Activated T-helper 2 cell treated with anti-CD3 and anti-CD28 coated beads, Interferon-gamma antibody, Interleukin-2, Interleukin-4, amounts not matched to agents 10 μg/mL and 5 μg/mL and 100 μg/mL, durations not matched to agents 14 hours and 24 hours and 36 hours (primary cell): ENCODE measurements around the gene PCGF2. TPM values are rescaled to one million over a fixed set of nuclear protein-coding genes. Genes with fewer than 3 reads are reported as not detected.

Experiments
- DNase-seq: peaks from one replicate; pipeline ENCODE4 v3.0.0; 2021; ENCODE audit warnings: low spot score
- H3K27ac Mint-ChIP-seq: one replicate; pipeline ENCODE4 v1.8.0; 2021; ENCODE audit warnings: mixed read lengths
- H3K27me3 Mint-ChIP-seq: one replicate; pipeline ENCODE4 v1.8.0; 2021; ENCODE audit warnings: low read depth, mixed read lengths
- H3K36me3 Mint-ChIP-seq: one replicate; pipeline ENCODE4 v1.8.0; 2021; ENCODE audit warnings: low read depth, mixed read lengths
- H3K4me1 Mint-ChIP-seq: one replicate; pipeline ENCODE4 v1.8.0; 2021; ENCODE audit warnings: low read depth, mixed read lengths
- H3K4me3 Mint-ChIP-seq: one replicate; pipeline ENCODE4 v1.8.0; 2021; ENCODE audit warnings: low read depth, mild to moderate bottlenecking, moderate library complexity, mixed read lengths
- H3K9me3 Mint-ChIP-seq: one replicate; pipeline ENCODE4 v1.8.0; 2021; ENCODE audit warnings: mixed read lengths
- intact Hi-C: fragments of 100-400 bp; cut with micrococcal nuclease; formaldehyde crosslinking; loops from one replicate; pipeline ENCODE4 v1.15.1; 2023
- total RNA-seq: library from RNA; stranded (reverse); gene quantifications from 2 replicates; pipeline ENCODE4 v1.2.3, GENCODE V29; 2022

The PCGF2 gene
- total RNA-seq, 1 donor from 2014 or later: 5.8 TPM

DNA sequence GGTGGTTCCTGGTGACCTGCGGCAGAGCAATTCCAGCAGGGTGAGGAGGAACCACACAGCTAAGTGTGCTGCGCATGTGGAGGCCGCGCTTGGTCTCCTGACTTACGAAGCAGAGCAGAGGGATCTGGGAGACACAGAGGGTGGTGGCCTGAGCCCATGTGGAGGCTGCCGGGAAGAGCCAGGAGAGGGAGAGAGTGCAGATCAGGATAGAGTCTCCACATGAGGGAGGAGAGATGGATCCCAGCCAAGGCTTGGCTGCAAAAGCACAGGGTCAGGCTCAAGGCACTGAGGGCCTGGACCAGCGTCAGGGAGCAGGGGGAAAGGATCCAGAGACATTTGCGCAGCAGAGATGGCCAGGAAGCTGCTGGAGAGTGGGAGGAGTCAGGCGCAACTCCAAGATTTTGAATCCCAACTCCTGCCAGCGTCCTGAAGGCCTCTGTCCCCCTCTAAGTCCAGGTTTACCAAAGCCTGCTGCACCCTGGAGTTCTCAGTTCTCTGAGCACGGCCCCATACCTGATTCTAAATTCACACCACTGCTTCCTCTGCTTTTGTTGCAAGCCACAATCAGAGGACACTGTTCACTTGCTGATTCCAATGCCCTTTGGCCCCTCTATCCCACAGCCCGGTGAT, 54.3 kb downstream of the PCGF2 start:
- Mint-ChIP-seq H3K9me3 (no peaks in the 10 kb centered on the region), H3K4me1 (peaks cover 22% of the 10 kb centered on the region)

DNA sequence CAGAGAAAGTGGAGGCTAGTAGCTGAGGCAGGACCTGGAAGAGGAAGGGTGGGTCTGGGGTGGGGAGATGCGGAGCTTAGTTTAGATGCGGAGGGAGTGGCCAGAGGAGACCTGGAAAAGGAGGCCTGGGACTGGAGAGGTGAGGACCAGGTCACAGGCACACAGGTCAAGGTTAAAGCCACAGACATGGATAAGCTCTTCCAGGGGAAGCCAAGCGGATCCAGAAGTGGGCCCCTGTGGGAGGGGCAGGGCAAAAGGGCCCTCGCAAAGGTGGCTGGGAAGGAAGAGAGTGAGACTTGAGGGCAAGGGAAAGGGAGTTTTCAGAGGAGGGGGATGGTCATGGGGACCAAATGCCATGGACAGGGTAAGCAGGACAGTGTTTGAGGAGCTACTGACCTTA, 57.0 kb downstream of the PCGF2 start:
- no peak for DNase-seq
- Mint-ChIP-seq H3K36me3 (no peaks in the 10 kb centered on the region), H3K4me3 (no peak overlapping the region), H3K27ac (no peak overlapping the region), H3K4me1 (peaks cover 9% of the 10 kb centered on the region), H3K9me3 (no peaks in the 10 kb centered on the region), H3K27me3 (peaks cover 2% of the 10 kb centered on the region)
- intact Hi-C loops: no loop called here

More for the DNA sequence above, 54.3 kb downstream of the PCGF2 start:
- no peak overlapping the region for H3K27ac Mint-ChIP-seq
- intact Hi-C loops: no loop called here
- no peaks in the 10 kb centered on the region for H3K36me3 Mint-ChIP-seq
- peaks cover 2% of the 10 kb centered on the region for H3K27me3 Mint-ChIP-seq
- DNase-seq: no peak
- no peak overlapping the region for H3K4me3 Mint-ChIP-seq

DNA sequence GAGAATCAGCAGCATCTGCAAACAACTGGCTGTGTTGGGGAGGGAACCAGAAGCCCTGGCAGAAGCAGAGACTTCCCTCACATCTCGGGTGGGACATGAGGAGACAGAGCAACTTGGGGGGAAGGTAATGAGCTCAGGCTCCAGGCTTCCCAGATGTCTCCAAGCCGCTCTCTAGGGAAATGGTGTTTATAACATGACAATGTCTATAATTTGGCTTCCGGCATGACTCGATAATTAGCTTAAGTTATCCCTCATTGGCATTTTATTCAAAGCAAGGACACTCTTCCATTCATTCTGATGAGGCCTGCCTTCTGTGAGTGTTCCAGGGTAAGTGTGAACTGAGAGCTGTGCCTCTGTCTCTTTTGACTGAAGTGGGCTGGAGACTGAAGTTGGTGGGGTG, 57.8 kb downstream of the PCGF2 start:
- Mint-ChIP-seq H3K4me3 (no peak overlapping the region), H3K27me3 (peaks cover 4% of the 10 kb centered on the region), H3K36me3 (no peaks in the 10 kb centered on the region), H3K4me1 (peaks cover 7% of the 10 kb centered on the region), H3K9me3 (no peaks in the 10 kb centered on the region), H3K27ac (no peak overlapping the region)
- intact Hi-C loops: no loop called here
- no peak for DNase-seq

DNA sequence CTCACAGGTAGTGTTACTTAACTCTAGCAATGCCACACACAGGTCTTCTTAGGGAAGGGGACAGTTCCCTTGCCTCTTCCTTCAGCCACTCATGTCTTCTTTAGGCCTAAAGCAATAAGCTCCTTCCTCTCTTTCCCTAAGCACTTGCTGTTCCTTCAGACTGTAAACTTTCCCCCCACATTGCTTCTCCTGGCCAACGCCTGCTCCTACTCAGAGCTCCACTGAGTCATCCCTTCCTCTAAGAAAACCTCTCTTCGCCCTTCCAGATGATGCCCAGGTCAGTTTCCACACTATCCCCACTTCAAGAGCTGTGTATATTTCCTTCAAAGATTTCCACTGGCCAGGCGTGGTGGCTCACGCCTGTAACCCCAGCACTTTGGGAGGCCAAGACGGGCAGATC, 60.9 kb downstream of the PCGF2 start:
- H3K27me3 Mint-ChIP-seq: peaks cover 7% of the 10 kb centered on the region
- H3K36me3 Mint-ChIP-seq: no peaks in the 10 kb centered on the region
- H3K27ac Mint-ChIP-seq: no peak overlapping the region
- intact Hi-C loops: no loop called here
- no peak for DNase-seq
- H3K4me3 Mint-ChIP-seq: no peak overlapping the region
- H3K4me1 Mint-ChIP-seq: peaks cover 5% of the 10 kb centered on the region
- no peaks in the 10 kb centered on the region for H3K9me3 Mint-ChIP-seq

DNA sequence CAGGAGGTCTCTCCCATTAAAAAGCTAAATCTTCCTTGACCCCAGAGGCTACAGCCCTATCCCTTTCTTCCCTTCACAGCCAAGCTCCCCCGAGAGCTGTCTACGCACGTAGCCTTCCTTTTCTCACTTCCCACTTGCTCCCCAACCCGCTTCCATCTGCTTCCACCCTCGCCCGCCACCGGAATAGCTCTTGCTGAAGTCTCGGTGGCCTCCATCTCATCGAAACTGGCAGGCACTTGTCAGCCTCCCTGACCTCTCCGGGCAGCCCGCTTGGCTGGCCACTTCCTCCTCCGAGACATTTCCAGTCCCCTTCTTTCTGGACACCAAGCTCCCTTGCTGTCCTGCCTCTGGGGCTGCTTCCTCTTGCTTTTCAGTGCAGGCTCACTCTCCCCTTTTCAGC, 62.6 kb downstream of the PCGF2 start:
- no peak overlapping the region for H3K27ac Mint-ChIP-seq
- peaks cover 3% of the 10 kb centered on the region for H3K4me1 Mint-ChIP-seq
- no peak overlapping the region for H3K4me3 Mint-ChIP-seq
- no peak for DNase-seq
- H3K36me3 Mint-ChIP-seq: no peaks in the 10 kb centered on the region
- no peaks in the 10 kb centered on the region for H3K9me3 Mint-ChIP-seq
- peaks cover 5% of the 10 kb centered on the region for H3K27me3 Mint-ChIP-seq
- intact Hi-C loops: no loop called here

Other genes starting within 250 kb of the PCGF2 start
- gene SRCIN1, start 142.4 kb downstream of the PCGF2 start, total RNA-seq: 0.14 and 0.16 TPM in 2 replicates
- 34.9 TPM in 2 replicates for gene EPOP, start 73.4 kb downstream of the PCGF2 start, total RNA-seq
- 211 and 213 TPM in 2 replicates for gene MLLT6, start 43.1 kb downstream of the PCGF2 start, total RNA-seq
- gene CISD3, start 18.0 kb downstream of the PCGF2 start, total RNA-seq: 32.2 and 37.0 TPM in 2 replicates
- gene PSMB3, start 4.4 kb upstream of the PCGF2 start, total RNA-seq: 337 and 342 TPM in 2 replicates
- 35.3 and 45.3 TPM in 2 replicates for gene PIP4K2B, start 51.2 kb upstream of the PCGF2 start, total RNA-seq
- gene CWC25, start 77.0 kb upstream of the PCGF2 start, total RNA-seq: 23.0 and 26.4 TPM in 2 replicates
- gene RPL23, start 105.4 kb upstream of the PCGF2 start, total RNA-seq: 1,775 and 1,796 TPM in 2 replicates
- 151 and 156 TPM in 2 replicates for gene LASP1, start 121.7 kb upstream of the PCGF2 start, total RNA-seq
- not detected in 2 replicates for gene FBXO47, start 219.1 kb upstream of the PCGF2 start, total RNA-seq